Stimulated activated CD4-positive, alpha-beta T cell treated with anti-CD3 and anti-CD28 coated beads, Interleukin-15, amount 100 ng/mL, for 48 hours (primary cell): Measurements from ENCODE around the gene ST6GAL1.

Experiments
- DNase-seq, 2 donors: peaks; one replicate each; pipeline ENCODE4 v3.0.0-alpha.2; 2020; ENCODE audit warnings: low read depth in 2 of 2

Gene ST6GAL1

GRCh38 chr3:187112934-187113793, 182.8 kb downstream of the ST6GAL1 start:
- no peak for DNase-seq

- no peak for DNase-seq
These were observed 184.2 kb downstream of the ST6GAL1 start for GRCh38 chr3:187114511-187114910.

DNA sequence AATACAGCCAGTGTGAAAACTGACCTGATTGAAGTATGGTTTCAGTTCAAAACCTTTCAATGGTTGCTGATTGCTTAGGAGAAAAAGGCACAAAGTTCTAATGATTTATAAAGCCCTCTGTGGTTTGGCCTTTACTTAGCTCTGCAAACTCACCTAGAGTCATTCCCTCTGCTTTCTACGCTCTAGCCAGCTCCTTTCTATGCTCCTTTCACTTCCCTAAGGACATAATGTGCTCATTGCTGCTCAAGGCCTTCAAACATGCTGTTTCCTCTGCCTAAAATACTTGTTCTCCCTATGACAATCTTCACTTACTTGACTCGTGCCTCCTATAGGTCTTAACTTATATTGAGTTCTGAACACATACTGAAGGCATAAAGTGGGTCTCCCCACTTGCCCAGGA, 190.0 kb downstream of the ST6GAL1 start:
- no peak for DNase-seq

DNA sequence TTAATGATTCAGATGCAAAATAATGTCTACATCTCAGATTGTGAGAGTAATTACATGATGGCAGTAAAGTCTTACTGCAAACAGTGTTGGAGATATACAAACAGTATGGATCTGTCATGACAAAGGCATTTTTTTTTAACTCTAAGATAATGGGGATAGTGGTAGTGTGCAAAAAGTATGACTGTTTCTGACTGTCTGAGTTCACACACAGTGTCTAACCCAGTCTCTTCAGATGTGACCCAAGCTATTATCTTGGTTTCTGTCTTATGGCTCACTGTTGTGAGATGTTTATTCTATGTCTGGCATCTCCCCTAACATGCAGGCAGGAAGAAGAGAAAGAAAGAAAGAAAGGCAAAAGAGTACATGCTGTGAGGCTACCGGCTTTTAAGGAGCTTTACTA, 191.9 kb downstream of the ST6GAL1 start:
- DNase-seq, result no peak

GRCh38 chr3:187125319-187126031, 195.1 kb downstream of the ST6GAL1 start:
- no peak for DNase-seq
